Transverse colon (tissue), 4 donors: Measurements from ENCODE around the gene STK32C.

Experiments
- CTCF ChIP-seq, 5 experiments: fragments of 200-600 bp in 3 of 5; fragments of 450-650 bp in 2 of 5; sonication (generic) in 3 of 5; IDR thresholded peaks; 1 replicate in 2 of 5; 2 replicates in 3 of 5; pipeline ENCODE4 v1.5.1; 2016 to 2017; ENCODE audit warnings: antibody characterized with exemption in 5 of 5, inconsistent platforms in 3 of 5, mild to moderate bottlenecking in 2 of 5, moderate library complexity in 1 of 5
- EP300 ChIP-seq: sonication (generic); formaldehyde crosslinking; IDR thresholded peaks from one replicate; pipeline ENCODE4 v1.6.1; 2017; ENCODE audit warnings: antibody characterized with exemption, low read depth
- POLR2A ChIP-seq: fragments of 450-650 bp; IDR thresholded peaks from one replicate; pipeline ENCODE4 v1.6.1; 2016; ENCODE audit warnings: antibody characterized with exemption, mild to moderate bottlenecking, moderate library complexity
- POLR2AphosphoS5 ChIP-seq, 3 donors: sonication (generic); formaldehyde crosslinking; IDR thresholded peaks; one replicate each; pipeline ENCODE4 v1.6.1; 2016; ENCODE audit warnings: antibody characterized with exemption in 3 of 3

GRCh38 chr10:132335189-132336063, 27.7 kb upstream of the STK32C start:
- TF ChIP-seq EP300 (no peak), CTCF (IDR thresholded peaks at IDR 0.05) (no peak), POLR2A (no peak), POLR2AphosphoS5 (IDR thresholded peaks at IDR 0.05) (no peak)
